ENCODE results near the gene ANKRD34C.

ANKRD34C gene

GRCh38 chr15:79282371-79283251, at the start of gene ANKRD34C:
Gene ANKRD34C, plus strand, starts transcription at chr15:79282722. Its CDS starts 10,563 bp downstream, at chr15:79293285.
- DNase-seq (ENCODE audit: low spot score), result no peak

- no peak for DNase-seq (ENCODE audit: low spot score)
Measured at GRCh38 chr15:79233236-79233635, 49.3 kb upstream of the ANKRD34C start.

GRCh38 chr15:79240036-79240435, 42.5 kb upstream of the ANKRD34C start:
- no peak for DNase-seq (ENCODE audit: low spot score)

- DNase-seq (ENCODE audit: low spot score), result no peak
Measured at GRCh38 chr15:79243723-79244122, 38.8 kb upstream of the ANKRD34C start.

GRCh38 chr15:79244876-79245275, 37.6 kb upstream of the ANKRD34C start:
- DNase-seq (ENCODE audit: low spot score), result no peak

GRCh38 chr15:79248183-79248582, 34.3 kb upstream of the ANKRD34C start:
- peak; percentile 42 for DNase-seq (ENCODE audit: low spot score)

GRCh38 chr15:79257454-79257853, 25.1 kb upstream of the ANKRD34C start:
- no peak for DNase-seq (ENCODE audit: low spot score)

GRCh38 chr15:79261836-79262235, 20.7 kb upstream of the ANKRD34C start:
- no peak for DNase-seq (ENCODE audit: low spot score)

GRCh38 chr15:79265167-79265566, 17.4 kb upstream of the ANKRD34C start:
- DNase-seq (ENCODE audit: low spot score), result no peak

GRCh38 chr15:79265987-79266579, 16.4 kb upstream of the ANKRD34C start:
- no peak for DNase-seq (ENCODE audit: low spot score)

- peak; percentile 86 for DNase-seq (ENCODE audit: low spot score)
Measured at GRCh38 chr15:79283252-79284048, 928 bp downstream of the ANKRD34C start.

GRCh38 chr15:79290642-79291275, 8.2 kb downstream of the ANKRD34C start:
- no peak for DNase-seq (ENCODE audit: low spot score)

GRCh38 chr15:79292011-79292410, 9.5 kb downstream of the ANKRD34C start:
- DNase-seq (ENCODE audit: low spot score), result no peak

- no peak for DNase-seq (ENCODE audit: low spot score)
Measured at GRCh38 chr15:79294075-79294474, 11.6 kb downstream of the ANKRD34C start.

- DNase-seq (ENCODE audit: low spot score), result no peak
Measured at GRCh38 chr15:79296583-79296982, 14.1 kb downstream of the ANKRD34C start.

GRCh38 chr15:79299126-79299840, 16.8 kb downstream of the ANKRD34C start:
- DNase-seq (ENCODE audit: low spot score), result no peak

- DNase-seq (ENCODE audit: low spot score), result no peak
Measured at GRCh38 chr15:79299841-79300235, 17.3 kb downstream of the ANKRD34C start.

GRCh38 chr15:79307251-79307650, 24.7 kb downstream of the ANKRD34C start:
- DNase-seq (ENCODE audit: low spot score), result no peak

- no peak for DNase-seq (ENCODE audit: low spot score)
Measured at GRCh38 chr15:79308874-79309273, 26.4 kb downstream of the ANKRD34C start.

- no peak for DNase-seq (ENCODE audit: low spot score)
Measured at GRCh38 chr15:79310612-79310984, 28.1 kb downstream of the ANKRD34C start.
